ENCODE data around the gene PFAS.
A peak's percentile ranks its signal among the peaks of the same experiment; 100 is the strongest.

The PFAS gene

DNA sequence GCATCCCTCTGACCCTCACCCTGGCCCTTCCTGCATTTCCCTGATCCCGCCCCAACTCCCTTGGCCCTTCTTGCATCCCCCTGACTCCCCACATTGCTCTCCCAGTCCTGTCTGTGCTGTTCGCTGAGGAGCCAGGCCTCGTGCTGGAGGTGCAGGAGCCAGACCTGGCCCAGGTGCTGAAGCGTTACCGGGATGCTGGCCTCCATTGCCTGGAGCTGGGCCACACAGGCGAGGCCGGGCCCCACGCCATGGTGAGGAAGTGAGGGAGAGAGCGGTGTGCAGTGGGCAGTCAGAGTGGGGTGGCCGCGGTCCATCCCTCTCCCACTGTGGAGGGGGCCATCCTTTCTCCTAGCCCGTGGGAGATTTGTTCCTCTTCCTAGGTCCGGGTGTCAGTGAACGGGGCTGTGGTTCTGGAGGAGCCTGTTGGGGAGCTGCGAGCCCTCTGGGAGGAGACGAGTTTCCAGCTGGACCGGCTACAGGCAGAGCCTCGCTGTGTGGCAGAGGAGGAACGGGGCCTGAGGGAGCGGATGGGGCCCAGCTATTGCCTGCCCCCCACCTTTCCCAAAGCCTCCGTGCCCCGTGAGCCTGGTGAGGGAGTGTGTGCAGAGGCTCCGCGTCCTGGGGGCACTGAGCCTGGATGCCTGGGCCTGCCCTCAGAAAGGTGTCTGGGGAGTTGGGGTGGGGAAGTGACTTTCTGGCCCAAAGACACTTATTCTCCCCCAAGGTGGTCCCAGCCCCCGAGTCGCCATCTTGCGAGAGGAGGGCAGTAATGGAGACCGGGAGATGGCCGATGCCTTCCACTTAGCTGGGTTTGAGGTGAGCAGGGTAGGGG lies 17.8 kb downstream of the PFAS start:
- no peak for DNase-seq (ENCODE audit: low read depth)

DNA sequence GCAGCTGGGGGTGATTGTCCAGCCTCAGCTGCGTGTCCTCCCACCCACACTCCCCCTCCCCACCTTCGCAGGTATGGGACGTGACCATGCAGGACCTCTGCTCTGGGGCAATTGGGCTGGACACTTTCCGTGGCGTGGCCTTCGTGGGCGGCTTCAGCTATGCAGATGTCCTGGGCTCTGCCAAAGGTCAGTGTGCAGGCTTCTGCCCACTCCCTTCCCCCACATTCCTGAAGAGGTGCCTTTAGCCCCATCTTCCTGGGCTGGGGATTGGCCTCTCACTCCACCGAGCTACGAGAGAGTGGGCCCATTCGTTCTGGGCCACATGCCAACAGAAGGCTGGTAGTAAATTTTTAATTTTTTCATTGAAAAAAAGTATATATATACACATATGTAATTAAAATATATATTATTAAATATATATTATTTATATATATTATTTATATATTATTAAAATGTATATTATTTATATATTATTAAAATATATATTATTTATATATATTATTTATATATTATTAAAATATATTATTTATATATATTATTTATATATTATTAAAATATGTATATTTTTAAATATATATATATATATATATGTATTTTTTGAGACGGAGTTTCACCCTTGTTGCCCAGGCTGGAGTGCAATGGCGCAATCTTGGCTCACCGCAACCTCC lies 18.5 kb downstream of the PFAS start:
- DNase-seq (ENCODE audit: low read depth), result no peak

DNA sequence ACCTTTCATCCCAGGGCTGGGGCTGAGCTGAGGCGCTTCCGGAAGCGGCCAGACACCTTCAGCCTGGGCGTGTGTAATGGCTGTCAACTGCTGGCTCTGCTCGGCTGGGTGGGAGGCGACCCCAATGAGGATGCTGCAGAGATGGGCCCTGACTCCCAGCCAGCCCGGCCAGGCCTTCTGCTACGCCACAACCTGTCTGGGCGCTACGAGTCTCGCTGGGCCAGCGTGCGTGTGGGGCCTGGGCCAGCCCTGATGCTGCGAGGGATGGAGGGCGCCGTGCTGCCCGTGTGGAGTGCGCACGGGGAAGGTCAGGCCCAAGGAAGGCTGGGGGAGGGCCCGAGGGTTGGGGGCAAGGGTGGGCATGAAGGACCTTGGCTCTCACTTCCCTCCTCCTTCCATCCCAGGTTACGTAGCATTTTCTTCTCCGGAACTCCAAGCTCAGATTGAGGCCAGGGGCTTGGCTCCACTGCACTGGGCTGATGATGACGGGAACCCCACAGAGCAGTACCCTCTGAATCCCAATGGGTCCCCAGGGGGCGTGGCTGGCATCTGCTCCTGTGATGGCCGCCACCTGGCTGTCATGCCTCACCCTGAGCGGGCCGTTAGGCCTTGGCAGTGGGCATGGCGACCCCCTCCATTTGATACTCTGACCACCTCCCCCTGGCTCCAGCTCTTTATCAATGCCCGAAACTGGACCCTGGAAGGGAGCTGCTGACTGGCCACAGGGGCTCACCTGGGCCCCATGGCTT lies 19.6 kb downstream of the PFAS start:
- DNase-seq (ENCODE audit: low read depth), result no peak

DNA sequence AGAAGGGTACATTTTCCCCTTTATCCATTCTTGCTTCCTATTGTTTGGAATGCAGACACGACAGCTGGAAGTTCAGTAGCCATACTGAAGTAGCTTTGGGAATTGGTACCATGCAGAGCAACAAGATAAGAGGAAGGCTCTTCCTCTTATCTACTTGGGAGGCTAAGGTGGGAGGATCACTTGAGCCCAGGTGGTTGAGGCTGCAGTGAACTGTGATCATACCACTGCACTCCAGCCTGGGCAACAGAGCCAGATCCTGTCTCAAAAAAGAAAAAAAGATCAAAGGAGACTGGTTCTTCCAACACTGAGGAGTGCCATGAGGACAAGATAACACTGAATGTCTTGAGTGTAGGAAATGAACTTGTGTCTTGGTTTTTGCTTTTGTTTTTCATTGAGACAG lies 23.3 kb downstream of the PFAS start:
- no peak for DNase-seq (ENCODE audit: low read depth)

DNA sequence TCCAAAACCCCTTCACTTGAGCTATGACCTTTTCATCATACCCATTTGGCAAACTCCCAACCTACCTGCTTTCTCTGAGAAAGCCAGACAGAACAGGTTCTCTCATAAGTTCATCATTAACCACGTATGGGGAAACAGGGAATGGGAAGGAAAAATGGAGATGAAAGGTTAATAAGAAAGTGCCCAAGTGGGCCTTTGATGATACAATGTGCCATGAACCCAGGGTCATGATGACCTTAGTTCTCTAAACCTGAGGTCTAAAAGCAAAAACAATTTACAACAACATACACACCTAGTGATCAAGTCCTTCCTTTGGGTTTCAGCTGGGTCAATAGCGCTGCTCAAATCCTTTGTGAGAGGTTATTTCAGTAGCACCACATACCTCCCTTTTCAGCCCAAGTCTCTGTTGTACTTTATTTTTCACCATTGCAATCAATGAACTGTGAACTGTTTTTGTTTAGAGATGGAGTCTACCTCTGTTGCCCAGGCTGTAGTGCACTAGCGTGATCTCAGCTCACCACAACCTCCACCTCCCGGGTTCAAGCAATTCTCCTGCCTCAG lies 24.9 kb downstream of the PFAS start:
- DNase-seq (ENCODE audit: low read depth), result no peak

DNA sequence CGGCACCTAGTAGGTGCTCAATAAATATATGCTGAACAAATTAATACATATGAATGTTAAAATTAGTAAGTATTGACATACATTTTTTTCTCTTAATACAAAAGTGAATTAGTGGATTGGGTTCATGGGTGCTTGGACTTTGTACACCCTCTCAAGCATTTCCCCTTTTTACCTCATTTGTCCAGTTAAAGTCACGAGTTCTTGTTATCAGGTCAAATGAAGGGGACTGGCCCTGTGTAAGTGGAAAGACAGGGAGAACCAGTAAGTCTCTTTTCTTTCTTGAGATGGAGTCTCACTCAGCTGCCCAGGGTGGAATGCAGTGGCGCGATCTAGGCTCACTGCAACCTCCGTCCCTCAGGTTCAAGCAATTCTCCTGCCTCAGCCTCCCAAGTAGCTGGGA lies 25.7 kb downstream of the PFAS start:
- no peak for DNase-seq (ENCODE audit: low read depth)

DNA sequence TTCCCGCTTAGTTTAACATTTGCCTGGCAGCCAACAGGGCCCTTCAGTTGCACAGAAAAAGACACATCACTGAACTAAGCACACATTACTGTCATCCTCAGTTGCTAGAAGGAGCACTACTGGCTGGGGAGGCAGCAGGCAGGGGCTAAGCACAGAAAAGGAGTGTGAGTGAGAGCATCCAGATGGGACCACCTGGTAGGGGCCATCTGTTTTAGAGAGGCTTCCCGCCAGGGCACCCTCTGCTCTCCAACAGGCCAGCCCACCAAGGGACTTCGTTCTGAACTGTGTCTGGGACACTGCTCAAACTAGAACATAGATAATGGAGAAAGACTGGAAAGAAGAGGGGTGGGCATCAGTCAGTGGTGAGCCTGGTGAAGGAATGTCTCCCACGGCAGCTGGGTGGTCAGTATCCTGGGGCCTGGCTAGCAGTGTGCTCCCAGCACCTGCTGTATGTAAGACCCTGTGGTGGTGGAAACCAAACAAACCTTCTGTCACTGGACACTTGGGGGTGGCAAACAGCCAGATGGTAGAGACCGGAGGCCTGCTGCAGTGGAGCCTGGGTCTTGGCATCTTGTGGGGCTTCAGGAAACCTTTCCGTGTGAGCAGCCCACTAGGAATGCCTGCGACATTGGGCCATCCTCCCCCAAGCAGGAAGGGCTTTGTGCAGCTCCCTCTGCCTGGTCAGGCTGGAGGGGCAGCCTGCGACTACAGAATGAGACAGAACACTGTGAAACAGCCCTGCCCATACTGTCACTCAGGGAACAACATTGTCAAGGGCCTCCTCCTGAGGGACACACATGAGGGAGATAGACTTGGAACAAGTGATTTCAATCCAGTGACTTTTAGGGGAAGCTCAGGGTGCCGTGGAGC lies 26.6 kb downstream of the PFAS start:
- no peak for DNase-seq (ENCODE audit: low read depth)

DNA sequence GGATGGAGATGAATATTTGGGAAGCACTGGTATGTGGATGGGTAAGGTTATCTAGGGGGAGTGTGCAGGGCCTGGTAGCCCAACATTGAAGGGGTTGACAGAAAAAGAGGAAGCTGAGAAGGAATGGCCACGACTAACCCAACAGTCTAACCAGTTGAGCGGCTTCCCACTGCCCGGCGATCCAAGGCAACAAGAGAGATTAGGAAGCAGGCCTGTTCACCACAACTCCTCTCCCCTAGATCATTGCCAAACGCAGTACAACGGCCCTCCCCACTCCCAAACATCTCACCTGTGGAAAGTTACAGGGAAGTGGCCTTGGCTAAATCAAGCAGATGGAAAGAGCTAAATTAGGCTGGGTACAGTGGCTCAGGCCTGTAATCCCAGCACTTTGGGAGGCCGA lies 28.2 kb downstream of the PFAS start:
- DNase-seq (ENCODE audit: low read depth), result no peak

DNA sequence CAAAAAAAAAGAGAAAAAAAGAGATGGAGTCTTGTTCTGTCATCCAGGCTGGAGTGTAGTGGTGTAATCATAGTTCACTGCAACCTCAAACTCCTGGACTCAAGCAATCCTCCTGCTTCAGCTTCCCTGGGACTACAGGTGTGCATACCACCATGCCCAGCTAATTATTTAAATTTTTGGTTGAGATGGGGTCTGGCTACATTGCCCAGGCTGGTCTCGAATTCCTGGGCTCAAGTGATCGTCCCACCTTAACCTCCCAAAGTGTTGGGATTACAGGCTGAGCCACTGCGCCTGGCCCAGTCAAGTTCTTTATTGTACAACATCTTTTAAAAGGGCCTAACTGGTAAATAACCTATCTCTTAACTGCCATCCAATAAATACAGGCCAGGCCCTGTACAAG lies 33.3 kb downstream of the PFAS start:
- DNase-seq (ENCODE audit: low read depth), result no peak

DNA sequence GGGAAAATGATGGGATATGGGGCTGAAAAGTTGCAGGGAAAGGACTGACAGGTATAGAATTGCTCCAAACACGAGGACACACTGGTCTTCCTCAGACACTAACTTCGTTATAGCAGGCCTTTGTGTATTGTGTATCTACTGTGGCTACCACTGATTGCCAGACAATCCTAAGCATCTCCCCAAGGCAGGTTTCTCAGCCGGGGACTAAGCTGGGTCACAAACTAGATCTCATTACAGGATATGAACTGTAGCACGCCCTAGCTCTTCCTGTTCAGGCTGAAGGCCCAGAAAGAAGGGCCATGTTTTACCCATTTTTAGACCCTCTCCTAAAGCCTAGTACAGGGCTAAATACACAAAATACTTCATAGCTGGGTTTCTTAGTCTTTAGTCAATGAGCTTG lies 34.3 kb downstream of the PFAS start:
- DNase-seq (ENCODE audit: low read depth), result no peak

DNA sequence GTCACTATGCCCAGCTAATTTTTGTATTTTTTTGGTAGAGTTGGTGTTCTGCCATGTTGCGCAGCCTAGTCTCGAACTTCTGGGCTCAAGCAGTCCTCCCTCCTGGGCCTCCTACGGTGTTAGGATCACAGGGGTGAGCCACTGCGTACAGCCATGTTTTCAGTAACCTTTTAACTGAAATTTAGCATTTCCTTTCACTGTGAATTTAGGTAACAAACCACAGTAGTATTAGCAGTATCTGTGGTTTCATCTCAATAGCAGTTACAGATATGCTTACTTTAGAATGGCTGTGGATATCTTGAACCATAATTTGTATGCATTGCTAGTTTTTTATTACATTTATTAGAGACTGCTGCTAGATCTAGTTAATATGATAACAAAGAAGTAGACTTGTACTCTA lies 35.0 kb downstream of the PFAS start:
- no peak for DNase-seq (ENCODE audit: low read depth)

DNA sequence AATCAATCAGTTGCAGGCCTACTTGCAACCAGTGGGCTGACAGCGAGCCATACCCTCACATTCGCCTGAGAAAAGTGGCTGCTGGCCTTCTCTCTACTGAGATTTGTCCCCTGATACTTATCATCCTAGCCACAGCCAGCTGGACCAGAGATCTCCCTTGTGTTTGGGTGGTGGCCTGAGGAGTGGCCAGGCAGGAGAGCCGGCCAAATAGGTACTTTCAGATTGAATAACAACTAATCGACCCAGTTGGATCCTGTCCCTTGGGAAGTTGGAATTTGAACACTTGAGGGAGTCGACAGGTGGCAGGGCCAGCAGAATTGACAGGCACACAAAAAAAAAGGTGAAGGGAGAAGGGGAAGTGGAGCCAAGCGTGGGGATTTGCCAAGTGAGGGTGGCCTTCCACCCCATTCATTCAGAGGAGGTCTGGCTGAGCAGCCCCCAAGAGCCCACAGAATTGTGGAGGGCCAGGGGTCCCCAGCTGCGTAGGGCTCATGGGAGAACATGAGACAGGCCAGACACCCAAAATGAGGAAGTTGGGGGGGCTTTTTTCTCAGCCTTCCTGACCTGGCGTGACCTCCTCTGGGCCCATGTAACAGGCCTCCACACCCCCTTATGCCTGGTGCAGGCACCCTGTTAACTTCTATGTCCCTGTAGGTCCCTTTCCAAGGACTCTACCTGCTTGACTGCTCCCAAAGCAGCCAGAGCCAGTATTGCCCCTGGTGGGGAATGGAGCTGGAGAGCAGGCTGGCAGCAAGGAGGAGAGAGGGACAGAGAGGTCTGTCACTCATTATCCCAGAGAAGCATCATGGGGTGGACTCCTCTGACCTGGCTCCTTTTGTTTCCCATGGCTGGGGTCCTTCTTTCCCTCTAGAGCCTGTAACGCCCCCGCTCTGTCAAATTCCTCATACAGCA lies 36.4 kb downstream of the PFAS start:
- no peak for DNase-seq (ENCODE audit: low read depth)

DNA sequence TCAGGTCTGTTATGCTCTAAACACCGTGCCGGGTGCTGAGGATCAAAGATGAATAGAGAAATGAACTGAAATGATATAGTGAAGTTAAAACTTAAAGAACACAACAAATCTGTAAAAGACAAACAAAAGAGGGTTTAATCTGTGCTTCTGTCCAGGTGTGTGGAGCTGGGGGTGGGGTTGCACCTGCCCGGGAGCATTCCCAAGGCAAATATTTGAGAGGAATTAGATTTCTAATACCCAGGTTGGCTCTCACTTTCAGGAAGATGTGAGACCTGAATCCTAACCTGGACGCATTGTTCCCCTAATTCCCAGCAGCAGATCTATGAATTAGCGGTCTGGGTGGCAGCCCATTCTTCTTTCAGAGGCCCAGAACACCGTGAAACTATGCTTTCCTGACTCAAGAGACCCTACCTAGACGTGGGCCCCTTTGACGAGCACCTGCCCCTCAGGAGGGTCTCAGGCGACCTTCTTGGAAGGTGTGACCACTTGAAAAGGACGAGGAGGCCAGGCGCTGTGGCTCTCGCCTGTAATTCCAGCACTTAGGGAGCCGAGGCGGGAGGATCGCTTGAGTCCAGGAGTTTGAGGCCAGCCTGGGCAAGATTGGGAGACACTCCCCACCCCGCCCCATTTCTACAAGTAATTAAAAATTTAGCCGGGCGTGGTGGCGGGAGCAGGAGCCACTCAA lies 38.7 kb downstream of the PFAS start:
- no peak for DNase-seq (ENCODE audit: low read depth)

DNA sequence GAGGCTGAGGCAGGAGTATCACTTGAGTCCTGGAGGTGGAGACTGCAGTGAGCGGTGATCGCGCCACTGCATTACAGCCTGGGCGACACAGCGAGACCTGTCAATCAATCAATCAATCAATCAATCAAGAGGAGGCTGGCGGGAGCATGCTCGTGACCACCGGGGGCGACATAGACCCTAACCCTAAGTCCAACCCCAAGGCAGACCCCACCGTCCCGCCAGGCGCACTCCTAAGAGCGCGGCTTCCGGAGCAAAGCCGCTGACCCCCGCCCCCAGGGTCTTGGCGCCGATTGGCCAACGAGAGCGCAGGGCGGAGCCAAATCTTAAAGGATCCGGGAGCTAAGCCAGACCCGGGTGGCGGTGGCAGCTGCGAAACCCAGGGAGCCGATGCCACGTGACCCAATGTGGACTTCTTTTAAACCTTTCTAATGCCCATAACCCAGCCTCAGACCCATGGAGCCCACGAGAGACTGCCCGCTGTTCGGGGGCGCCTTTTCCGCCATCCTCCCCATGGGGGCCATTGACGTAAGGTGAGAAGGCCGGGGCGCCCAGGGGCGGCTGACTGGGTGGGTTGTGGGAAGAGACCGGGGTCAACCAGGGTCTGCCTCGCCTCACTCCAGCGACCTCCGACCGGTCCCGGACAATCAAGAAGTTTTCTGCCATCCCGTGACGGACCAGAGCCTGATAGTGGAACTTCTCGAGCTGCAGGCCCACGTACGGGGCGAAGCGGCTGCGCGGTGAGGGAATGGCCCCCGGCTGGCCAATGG lies 39.4 kb downstream of the PFAS start, which contains the start of gene RANGRF:
TSS of gene RANGRF (plus strand) at position 335 of the 767 bp plus-strand sequence. CDS start at position 454, 119 bp downstream.
- DNase-seq (ENCODE audit: low read depth), result peak; percentile 65

DNA sequence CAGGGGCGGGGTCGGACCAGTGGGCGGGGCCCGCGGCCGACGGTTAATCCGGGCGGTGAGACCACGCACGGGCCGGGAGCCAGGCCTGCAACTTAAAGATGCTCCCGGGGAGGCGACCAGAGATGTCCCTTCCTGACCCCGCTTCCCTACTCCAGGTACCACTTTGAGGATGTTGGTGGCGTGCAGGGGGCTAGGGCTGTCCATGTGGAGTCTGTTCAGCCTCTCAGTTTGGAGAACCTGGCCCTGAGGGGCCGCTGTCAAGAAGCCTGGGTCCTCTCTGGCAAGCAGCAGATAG lies 40.0 kb downstream of the PFAS start:
- DNase-seq (ENCODE audit: low read depth), result no peak

DNA sequence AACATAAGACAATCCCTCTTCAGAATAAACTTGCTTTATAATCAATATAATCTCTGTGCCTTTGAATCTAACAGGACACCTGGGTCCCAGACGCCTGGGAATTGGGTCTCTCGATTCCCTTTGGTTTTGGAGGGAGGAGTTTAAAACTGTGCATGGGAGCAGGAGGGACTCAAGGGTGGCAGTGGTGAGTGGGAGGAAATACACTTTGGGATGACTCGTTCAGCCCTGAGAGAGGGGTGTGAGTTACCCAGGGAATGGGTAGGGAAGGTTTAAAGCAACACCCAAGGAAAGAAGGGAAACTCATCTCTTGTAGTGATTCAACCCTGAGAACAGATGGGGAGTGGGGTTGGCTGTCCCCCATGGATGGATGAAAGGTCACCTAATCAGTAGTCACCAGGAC lies 41.0 kb downstream of the PFAS start:
- DNase-seq (ENCODE audit: low read depth), result no peak

DNA sequence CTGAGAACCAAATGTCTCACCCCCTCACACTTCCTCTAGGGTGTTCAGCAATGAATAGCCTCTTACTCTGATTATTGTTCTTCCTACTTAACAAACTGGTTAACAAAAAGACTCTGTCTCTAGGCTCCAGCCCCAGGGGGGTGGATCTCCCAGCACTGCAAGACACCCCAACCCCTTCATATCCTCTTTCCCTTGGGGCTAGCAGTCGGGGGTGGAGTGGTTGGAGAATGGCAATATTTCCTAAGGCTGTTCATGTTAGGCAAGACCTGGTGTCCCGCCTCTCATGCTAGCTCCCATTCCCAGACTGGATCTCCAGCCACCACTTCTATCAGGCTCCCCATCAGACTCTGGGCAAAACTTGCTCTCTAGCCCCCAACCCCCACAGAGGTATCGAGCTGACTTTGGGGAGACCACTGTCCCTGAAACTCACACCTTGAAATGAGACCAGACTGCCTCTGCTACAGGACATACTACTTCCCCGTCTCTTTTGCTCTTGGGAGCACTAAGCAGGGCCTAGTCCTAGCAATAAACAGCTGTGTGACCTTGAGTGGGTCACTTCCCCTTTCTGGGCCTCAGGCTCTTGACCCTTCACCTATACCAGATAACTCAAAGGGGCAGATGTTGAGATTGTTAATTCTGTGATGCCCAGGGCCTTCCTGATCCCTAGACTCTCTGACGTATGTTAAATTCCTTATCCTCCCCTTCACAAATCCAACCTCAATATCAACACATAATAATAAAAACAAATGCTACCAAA lies 43.7 kb downstream of the PFAS start:
- DNase-seq (ENCODE audit: low read depth), result no peak

DNA sequence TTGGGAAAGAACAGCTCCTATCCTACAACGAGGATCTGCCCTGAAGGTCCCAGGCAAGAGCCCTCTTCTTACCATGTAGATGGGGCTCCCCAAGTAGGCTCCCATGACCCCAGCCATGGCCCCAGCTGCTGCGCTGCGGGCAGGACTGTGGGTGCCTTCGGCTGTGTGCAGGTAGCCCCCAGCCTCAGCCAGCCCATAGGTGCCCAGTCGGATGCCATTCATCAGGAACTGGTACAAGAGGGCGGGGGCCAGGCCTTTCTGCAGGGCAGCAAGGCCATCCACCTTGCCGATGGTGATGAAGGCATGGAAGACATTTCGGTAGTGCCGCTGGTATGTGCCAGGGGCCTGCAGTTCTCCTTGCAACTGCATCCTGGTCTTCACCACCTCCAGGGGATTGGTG lies 45.3 kb downstream of the PFAS start:
- no peak for DNase-seq (ENCODE audit: low read depth)
